Measurements from ENCODE around the gene GRIK4.

- TF ChIP-seq EZH2 (IDR thresholded peaks at IDR 0.05; ENCODE audit: borderline replicate concordance, low read depth, low read length, severe bottlenecking) (no peak), MAX (IDR thresholded peaks at IDR 0.05; ENCODE audit: insufficient read depth, insufficient read length) (no peak), CTCF (IDR thresholded peaks at IDR 0.05; ENCODE audit: extremely low read depth in 1 of 2, insufficient read depth in 1 of 2, low read depth in 1 of 2, low read length in 2 of 2) (no peak), POLR2A (IDR thresholded peaks at IDR 0.05; ENCODE audit: low read depth, low read length) (no peak), POLR2AphosphoS5 (IDR thresholded peaks at IDR 0.05; ENCODE audit: insufficient read depth, low read depth, low read length) (no peak), FOS (IDR thresholded peaks at IDR 0.05; ENCODE audit: borderline replicate concordance, insufficient read depth, low read length) (no peak), GATA2 (IDR thresholded peaks at IDR 0.05; ENCODE audit: insufficient read depth, insufficient read length, low read depth, low read length) (no peak)
These were observed 165.4 kb downstream of the GRIK4 start for GRCh38 chr11:120676991-120677390.
